Measurements from ENCODE around the gene MBD3L1.

MBD3L1 gene

GRCh38 chr19:8835446-8835845, 3.3 kb downstream of the MBD3L1 start:
- Histone ChIP-seq H3K27ac (replicated peaks) (no peak overlapping the region), H3K4me3 (replicated peaks; ENCODE audit: insufficient read depth, low read length) (no peak overlapping the region), H3K27me3 (ENCODE audit: insufficient read depth, poor library complexity, severe bottlenecking) (no peaks in the 10 kb centered on the region)
- TF ChIP-seq CTCF (IDR thresholded peaks at IDR 0.05; ENCODE audit: insufficient read depth, low read length) = no peak
- no peak for TF ChIP-seq POLR2AphosphoS5 (IDR thresholded peaks at IDR 0.05; ENCODE audit: low read depth)
- peak; percentile 18; the same call in 1 of the 2 replicates for TF ChIP-seq SPI1 (IDR thresholded peaks at IDR 0.05; ENCODE audit: borderline replicate concordance, low read depth)
- no peak for TF ChIP-seq GABPA (IDR thresholded peaks at IDR 0.05; ENCODE audit: low read depth)
- TF ChIP-seq REST (IDR thresholded peaks at IDR 0.05; ENCODE audit: insufficient replicate concordance, low read depth) = no peak
- DNase-seq (ENCODE audit: low read depth in 1 of 2, low spot score in 1 of 2) = no peak

GRCh38 chr19:8835877-8836276, 3.7 kb downstream of the MBD3L1 start:
- Histone ChIP-seq H3K27ac (replicated peaks) (no peak overlapping the region), H3K27me3 (ENCODE audit: insufficient read depth, poor library complexity, severe bottlenecking) (no peaks in the 10 kb centered on the region), H3K4me3 (replicated peaks; ENCODE audit: insufficient read depth, low read length) (no peak overlapping the region)
- TF ChIP-seq GABPA (IDR thresholded peaks at IDR 0.05; ENCODE audit: low read depth) (no peak), REST (IDR thresholded peaks at IDR 0.05; ENCODE audit: insufficient replicate concordance, low read depth) (no peak), CTCF (IDR thresholded peaks at IDR 0.05; ENCODE audit: insufficient read depth, low read length) (no peak), SPI1 (IDR thresholded peaks at IDR 0.05; ENCODE audit: borderline replicate concordance, low read depth) (no peak), POLR2AphosphoS5 (IDR thresholded peaks at IDR 0.05; ENCODE audit: low read depth) (no peak)
- DNase-seq (ENCODE audit: low read depth in 1 of 2, low spot score in 1 of 2) = no peak

GRCh38 chr19:8840708-8841107, 8.5 kb downstream of the MBD3L1 start:
- no peak for DNase-seq (ENCODE audit: low read depth in 1 of 2, low spot score in 1 of 2)
- Histone ChIP-seq H3K4me3 (replicated peaks; ENCODE audit: insufficient read depth, low read length) (no peak overlapping the region), H3K27me3 (ENCODE audit: insufficient read depth, poor library complexity, severe bottlenecking) (no peaks in the 10 kb centered on the region), H3K27ac (replicated peaks) (no peak overlapping the region)
- TF ChIP-seq GABPA (IDR thresholded peaks at IDR 0.05; ENCODE audit: low read depth) (no peak), REST (IDR thresholded peaks at IDR 0.05; ENCODE audit: insufficient replicate concordance, low read depth) (no peak), POLR2AphosphoS5 (IDR thresholded peaks at IDR 0.05; ENCODE audit: low read depth) (no peak), CTCF (IDR thresholded peaks at IDR 0.05; ENCODE audit: insufficient read depth, low read length) (no peak), SPI1 (IDR thresholded peaks at IDR 0.05; ENCODE audit: borderline replicate concordance, low read depth) (no peak)

Measured in HL-60 (cell line).